Body of pancreas (tissue), 4 donors: Measurements from ENCODE around the gene TMEM271. TPM values are rescaled to one million over a fixed set of nuclear protein-coding genes. Genes with fewer than 3 reads are reported as not detected.

Source experiments
- ATAC-seq: fragments of 150-250 bp; one replicate; pipeline ENCODE4 v1.9.1; 2016
- DNase-seq, 4 donors: peaks; one replicate each; pipeline ENCODE4 v3.0.0-alpha.2; 2019
- H3K27ac ChIP-seq, 4 donors: fragments of 200-600 bp; sonication (generic); 1 replicate in 3 of 4; 2 replicates in 1 of 4; pipeline versions ENCODE4 v1.5.1 to v1.6.1; 2016 to 2019; ENCODE audit warnings: mild to moderate bottlenecking in 1 of 4, mixed read lengths in 1 of 4, moderate library complexity in 1 of 4
- H3K27me3 ChIP-seq, 2 donors: fragments of 200-600 bp; sonication (generic); one replicate each; pipeline ENCODE4 v1.6.0; 2016; ENCODE audit warnings: mild to moderate bottlenecking in 1 of 2
- H3K36me3 ChIP-seq, 2 donors: fragments of 200-600 bp; sonication (generic); replicated peaks in 1 of 2; 2 replicates each; pipeline ENCODE4 v1.5.1; 2016; ENCODE audit warnings: low read depth in 2 of 2; ENCODE audit not compliant: insufficient read depth in 1 of 2
- H3K4me1 ChIP-seq: fragments of 200-600 bp; sonication (generic); one replicate; pipeline ENCODE4 v1.6.0; 2016
- H3K4me3 ChIP-seq, 2 donors: fragments of 200-600 bp; sonication (generic); 1 replicate in 1 of 2; 2 replicates in 1 of 2; pipeline ENCODE4 v1.5.1; 2016 to 2019
- H3K9me3 ChIP-seq, 3 donors: fragments of 200-600 bp; sonication (generic); 1 replicate in 2 of 3; 2 replicates in 1 of 3; pipeline ENCODE4 v1.5.1; 2016
- POLR2A ChIP-seq, 3 donors: fragments of 450-650 bp; IDR thresholded peaks; one replicate each; pipeline ENCODE4 v1.6.1; 2016; ENCODE audit warnings: antibody characterized with exemption in 3 of 3, mild to moderate bottlenecking in 2 of 3
- WGBS, 2 donors: methylation state at CpG; one replicate each; pipeline ENCODE4 v1.1.5; 2017; 5-methylcytosine and 5-hydroxymethylcytosine counted together
- intact Hi-C: fragments of 100-400 bp; cut with DNase I; formaldehyde crosslinking; loops from one replicate; pipeline ENCODE4 v1.15.1; 2023
- total RNA-seq, 2 donors: library from RNA; depleted of rRNA; stranded (reverse); fragments of >200 nt; gene quantifications; one replicate each; pipeline ENCODE4 v1.1.0, GENCODE V29; 2016
- TF ChIP-seq, protein P1 (sequence below), 7 experiments: fragments of 450-650 bp in 4 of 7; fragments of 200-600 bp in 3 of 7; sonication (generic) in 3 of 7; IDR thresholded peaks; one replicate each; pipeline ENCODE4 v1.5.1; 2016 to 2019; ENCODE audit warnings: antibody characterized with exemption in 7 of 7

TMEM271 gene
- total RNA-seq, 2 donors from 2014 or later = not detected

GRCh38 chr4:613126-613525 lies 37.0 kb upstream of the TMEM271 start:
- WGBS, 2 donors = 52 to 71% methylated on average over 4 to 9 of the region's 9 CpGs
- ATAC-seq (no peak), DNase-seq (no peak)
- Histone ChIP-seq H3K27ac (no peak overlapping the region), H3K27me3 (no peaks in the 10 kb centered on the region), H3K9me3 (no peaks in the 10 kb centered on the region), H3K4me3 (no peak overlapping the region), H3K4me1 (no peaks in the 10 kb centered on the region), H3K36me3 (no peaks in the 10 kb centered on the region)
- intact Hi-C loops = no loop called here
- TF ChIP-seq POLR2A (IDR thresholded peaks at IDR 0.05) = no peak
- TF ChIP-seq, protein P1, sequence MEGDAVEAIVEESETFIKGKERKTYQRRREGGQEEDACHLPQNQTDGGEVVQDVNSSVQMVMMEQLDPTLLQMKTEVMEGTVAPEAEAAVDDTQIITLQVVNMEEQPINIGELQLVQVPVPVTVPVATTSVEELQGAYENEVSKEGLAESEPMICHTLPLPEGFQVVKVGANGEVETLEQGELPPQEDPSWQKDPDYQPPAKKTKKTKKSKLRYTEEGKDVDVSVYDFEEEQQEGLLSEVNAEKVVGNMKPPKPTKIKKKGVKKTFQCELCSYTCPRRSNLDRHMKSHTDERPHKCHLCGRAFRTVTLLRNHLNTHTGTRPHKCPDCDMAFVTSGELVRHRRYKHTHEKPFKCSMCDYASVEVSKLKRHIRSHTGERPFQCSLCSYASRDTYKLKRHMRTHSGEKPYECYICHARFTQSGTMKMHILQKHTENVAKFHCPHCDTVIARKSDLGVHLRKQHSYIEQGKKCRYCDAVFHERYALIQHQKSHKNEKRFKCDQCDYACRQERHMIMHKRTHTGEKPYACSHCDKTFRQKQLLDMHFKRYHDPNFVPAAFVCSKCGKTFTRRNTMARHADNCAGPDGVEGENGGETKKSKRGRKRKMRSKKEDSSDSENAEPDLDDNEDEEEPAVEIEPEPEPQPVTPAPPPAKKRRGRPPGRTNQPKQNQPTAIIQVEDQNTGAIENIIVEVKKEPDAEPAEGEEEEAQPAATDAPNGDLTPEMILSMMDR (IDR thresholded peaks at IDR 0.05) = no peak

- Histone ChIP-seq H3K27me3 (no peaks in the 10 kb centered on the region), H3K27ac (no peak overlapping the region), H3K4me3 (no peak overlapping the region), H3K36me3 (no peaks in the 10 kb centered on the region), H3K4me1 (no peaks in the 10 kb centered on the region), H3K9me3 (no peaks in the 10 kb centered on the region)
- DNase-seq (no peak), ATAC-seq (no peak)
- intact Hi-C loops = no loop called here
- 71% methylated on average over 7 of the region's 7 CpGs; no CpG with 5 or more reads in 1 of the 2 donors for WGBS, 2 donors
- TF ChIP-seq POLR2A (IDR thresholded peaks at IDR 0.05) = no peak
- TF ChIP-seq, protein P1 (IDR thresholded peaks at IDR 0.05) = no peak
Measured at GRCh38 chr4:612749-613125, 36.6 kb upstream of the TMEM271 start.

GRCh38 chr4:612052-612748 lies 36.1 kb upstream of the TMEM271 start:
- intact Hi-C loops = no loop called here
- no peak overlapping the region for H3K27ac ChIP-seq
- H3K9me3 ChIP-seq = no peaks in the 10 kb centered on the region
- H3K4me3 ChIP-seq = no peak overlapping the region
- no peak for TF ChIP-seq POLR2A (IDR thresholded peaks at IDR 0.05)
- TF ChIP-seq, protein P1 (IDR thresholded peaks at IDR 0.05) = no peak
- 59 to 63% methylated on average over 11 to 16 of the region's 22 CpGs for WGBS, 2 donors
- no peak for ATAC-seq
- no peaks in the 10 kb centered on the region for H3K4me1 ChIP-seq
- no peaks in the 10 kb centered on the region for H3K27me3 ChIP-seq
- no peak for DNase-seq
- H3K36me3 ChIP-seq = no peaks in the 10 kb centered on the region

DNA sequence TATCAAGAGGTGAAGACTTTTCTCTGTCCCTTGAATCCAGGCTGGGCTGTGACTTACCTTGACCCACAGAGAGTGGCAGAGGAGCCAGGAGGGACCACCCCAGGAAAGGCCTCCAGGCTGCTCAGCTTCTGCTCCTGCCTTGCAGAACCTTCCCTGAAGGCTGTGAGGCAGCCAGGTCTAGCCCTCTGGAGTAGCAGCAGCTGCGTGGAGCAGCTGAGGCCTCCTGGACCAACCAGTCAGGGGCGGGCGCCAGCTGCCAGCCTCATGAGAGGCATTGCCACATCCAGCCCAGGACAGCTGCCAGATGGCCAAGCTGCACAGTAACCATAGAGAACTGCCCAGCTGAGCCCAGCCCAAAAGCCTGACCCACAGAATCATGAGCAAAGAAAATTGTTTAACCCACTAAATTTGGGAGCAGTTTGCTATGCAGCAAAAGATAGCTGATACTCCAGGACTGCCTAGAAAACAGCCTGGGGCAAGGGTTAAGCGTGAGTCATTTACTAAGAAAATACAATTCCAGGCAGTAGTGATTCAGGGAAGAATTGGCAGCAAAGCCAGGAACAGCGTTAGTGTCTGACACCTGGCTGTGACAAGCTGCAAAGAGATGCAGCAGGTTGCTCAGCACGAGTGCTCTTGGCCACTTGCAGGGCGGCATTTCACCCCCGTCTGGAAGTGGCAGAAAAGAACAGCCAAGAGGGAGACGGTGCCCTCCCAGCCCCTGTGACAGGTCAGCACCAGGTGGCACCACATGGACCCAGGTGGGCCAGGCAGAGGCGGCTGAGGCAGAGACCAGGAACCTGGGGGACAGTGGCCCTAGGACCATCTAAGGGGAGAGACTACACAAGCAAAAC lies 34.5 kb upstream of the TMEM271 start:
- DNase-seq (no peak), ATAC-seq (no peak)
- WGBS, 2 donors = 38 to 40% methylated on average over 7 to 10 of the region's 10 CpGs
- Histone ChIP-seq H3K9me3 (no peaks in the 10 kb centered on the region), H3K27ac (no peak overlapping the region), H3K27me3 (peaks cover 0 to 5% of the 10 kb centered on the region in 2 donors), H3K4me3 (no peak overlapping the region), H3K36me3 (no peaks in the 10 kb centered on the region), H3K4me1 (no peaks in the 10 kb centered on the region)
- TF ChIP-seq, protein P1 (IDR thresholded peaks at IDR 0.05) = no peak
- no peak for TF ChIP-seq POLR2A (IDR thresholded peaks at IDR 0.05)
- intact Hi-C loops = no loop called here
